CD4-positive, alpha-beta T cell treated with Interleukin-4 for 4 hours (primary cell): Measurements from ENCODE around the gene MAPK4.

Experiments
- DNase-seq: peaks from one replicate; pipeline ENCODE4 v3.0.0-alpha.2; 2020

The MAPK4 gene

DNA sequence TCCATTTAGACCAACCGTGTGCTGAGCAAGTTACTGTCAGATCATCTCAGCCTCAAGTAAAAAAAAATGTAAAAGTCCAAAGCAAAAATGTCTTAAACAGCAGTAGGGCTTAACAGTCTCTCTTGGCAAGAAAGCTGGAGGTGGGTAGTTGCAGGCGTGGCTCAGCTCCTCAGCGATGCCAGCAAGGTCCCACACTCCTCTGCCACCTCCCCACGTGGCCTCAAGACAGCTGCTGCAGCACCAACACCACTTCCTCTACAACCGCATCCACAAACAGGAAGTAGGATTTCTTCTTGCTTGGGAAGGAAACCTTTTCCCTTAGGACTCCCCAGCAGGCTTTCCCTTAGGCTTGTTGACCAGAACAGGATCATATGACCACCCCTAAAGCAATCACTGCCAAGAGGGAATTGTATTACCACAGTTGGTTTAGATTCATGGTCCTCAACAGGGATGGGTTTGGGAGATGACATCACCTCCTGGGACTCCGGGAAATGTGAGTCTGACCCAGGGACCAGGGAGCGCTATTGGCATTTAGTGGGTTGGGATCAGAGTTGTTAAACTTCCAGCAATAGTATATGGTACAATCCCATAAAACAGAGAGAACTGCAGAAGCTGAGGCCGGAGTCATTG is 97.1 kb downstream of the MAPK4 start:
- DNase-seq = no peak

DNA sequence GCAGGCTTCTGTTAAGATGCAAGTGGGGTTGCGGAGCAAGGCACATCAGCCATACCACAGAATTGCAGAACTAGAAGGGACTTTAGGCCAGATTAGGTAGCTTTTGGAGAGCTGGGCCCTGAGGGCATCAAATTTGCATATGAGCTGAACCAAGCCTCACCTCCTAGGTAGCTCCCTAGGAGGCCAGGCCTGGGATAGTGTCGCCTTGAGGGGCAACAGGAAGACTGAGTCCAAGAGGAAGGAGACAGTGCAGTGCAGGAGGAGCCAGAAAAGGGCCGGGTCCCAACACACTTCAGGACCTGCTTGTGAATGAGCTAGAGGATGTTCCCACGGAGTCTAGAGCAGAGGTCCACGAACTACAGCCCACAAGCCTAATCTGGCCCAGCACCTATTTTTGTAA is 98.7 kb downstream of the MAPK4 start:
- DNase-seq = no peak

GRCh38 chr18:50659091-50660003 is 99.5 kb downstream of the MAPK4 start:
- no peak for DNase-seq

GRCh38 chr18:50661013-50661412 is 101.1 kb downstream of the MAPK4 start:
- DNase-seq = no peak

- no peak for DNase-seq
Observed at GRCh38 chr18:50662177-50662576, 102.3 kb downstream of the MAPK4 start.

- no peak for DNase-seq
Observed at GRCh38 chr18:50662775-50663383, 103.0 kb downstream of the MAPK4 start.

- DNase-seq = no peak
Observed at GRCh38 chr18:50663626-50664441, 103.9 kb downstream of the MAPK4 start.

DNA sequence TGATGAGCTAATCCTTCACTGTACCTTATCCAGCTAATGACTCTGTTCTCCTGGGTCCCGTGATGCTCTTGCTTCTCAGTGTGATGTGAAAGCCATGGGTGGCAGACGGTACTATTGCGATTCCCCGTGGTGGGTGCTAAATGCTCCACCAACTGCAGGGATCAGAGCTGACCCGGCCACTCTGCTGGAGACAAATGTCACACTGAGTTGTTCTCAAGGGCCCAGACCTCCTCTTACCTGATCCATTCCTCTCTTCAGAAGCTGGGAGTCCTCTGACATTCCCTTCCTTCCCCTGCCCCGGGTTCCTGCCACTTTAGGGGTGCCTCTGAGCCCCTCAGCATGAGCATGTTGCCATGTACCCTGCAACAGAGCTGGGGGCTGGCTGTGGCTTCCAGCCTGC is 105.1 kb downstream of the MAPK4 start:
- DNase-seq = no peak

- DNase-seq = no peak
Observed at GRCh38 chr18:50665519-50665918, 105.6 kb downstream of the MAPK4 start.

DNA sequence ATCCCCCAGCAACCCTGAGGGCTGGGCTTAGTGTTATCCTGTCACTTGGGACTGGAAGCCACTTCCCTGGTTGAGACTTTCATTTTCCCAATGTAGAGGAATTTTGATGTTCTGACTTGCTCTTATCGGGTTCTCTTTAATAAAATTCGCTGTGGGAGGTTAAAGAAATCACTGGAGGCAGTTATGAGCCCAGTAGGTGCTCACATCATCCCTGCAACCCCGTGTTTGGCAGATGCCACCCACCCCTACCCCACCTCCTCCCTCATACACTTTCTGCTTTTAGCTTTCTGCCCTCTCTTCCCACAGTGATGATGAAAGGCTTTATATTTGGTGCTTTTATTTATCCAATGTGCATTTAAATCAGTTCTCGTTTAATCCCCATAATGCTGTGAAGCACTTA is 106.6 kb downstream of the MAPK4 start:
- no peak for DNase-seq

- DNase-seq = no peak
Observed at GRCh38 chr18:50671376-50671775, 111.5 kb downstream of the MAPK4 start.

- DNase-seq = no peak
Observed at GRCh38 chr18:50674307-50674980, 114.6 kb downstream of the MAPK4 start.

GRCh38 chr18:50675043-50675442 is 115.2 kb downstream of the MAPK4 start:
- DNase-seq = no peak

GRCh38 chr18:50678651-50679050 is 118.8 kb downstream of the MAPK4 start:
- DNase-seq = no peak

DNA sequence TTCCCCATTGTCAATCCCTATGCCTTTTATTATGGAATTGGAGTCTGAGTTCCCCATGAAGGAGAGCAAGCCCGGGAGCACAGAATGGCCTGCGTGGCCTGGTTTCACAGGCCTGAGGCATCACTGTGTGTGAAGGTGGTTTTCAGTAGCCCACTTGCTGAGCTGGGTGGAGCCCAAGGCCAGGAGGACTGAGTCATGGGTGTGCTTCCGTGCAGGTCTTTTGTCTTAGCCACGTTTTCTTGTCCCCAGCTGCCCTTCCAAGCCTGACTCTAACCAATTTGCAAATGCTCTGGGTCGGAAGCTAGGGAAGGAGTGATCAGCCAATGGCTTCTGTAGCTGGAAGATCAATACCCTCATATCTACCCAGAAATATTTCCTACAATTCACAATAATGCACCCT is 119.2 kb downstream of the MAPK4 start:
- DNase-seq = no peak

- DNase-seq = no peak
Observed at GRCh38 chr18:50679656-50680055, 119.8 kb downstream of the MAPK4 start.

DNA sequence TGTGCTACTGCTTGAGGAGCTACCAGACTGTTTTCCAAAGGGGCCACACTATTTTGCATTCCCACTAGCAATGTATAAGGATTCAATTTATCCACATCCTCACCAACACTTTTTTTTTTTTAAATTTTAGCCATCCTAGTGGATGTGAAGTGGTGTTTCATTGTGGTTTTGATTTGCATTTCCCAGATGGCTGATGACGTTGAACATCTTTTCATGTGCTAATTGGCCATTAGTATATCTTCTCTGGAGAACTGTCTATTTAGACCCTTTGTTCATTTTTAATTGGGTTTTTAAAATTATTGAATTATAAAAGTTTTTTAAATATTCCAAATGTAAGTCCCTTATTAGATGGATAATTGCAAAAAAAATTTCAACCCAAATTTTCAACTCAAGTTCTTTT is 121.1 kb downstream of the MAPK4 start:
- DNase-seq = no peak

GRCh38 chr18:50682852-50683251 is 123.0 kb downstream of the MAPK4 start:
- DNase-seq = no peak

DNA sequence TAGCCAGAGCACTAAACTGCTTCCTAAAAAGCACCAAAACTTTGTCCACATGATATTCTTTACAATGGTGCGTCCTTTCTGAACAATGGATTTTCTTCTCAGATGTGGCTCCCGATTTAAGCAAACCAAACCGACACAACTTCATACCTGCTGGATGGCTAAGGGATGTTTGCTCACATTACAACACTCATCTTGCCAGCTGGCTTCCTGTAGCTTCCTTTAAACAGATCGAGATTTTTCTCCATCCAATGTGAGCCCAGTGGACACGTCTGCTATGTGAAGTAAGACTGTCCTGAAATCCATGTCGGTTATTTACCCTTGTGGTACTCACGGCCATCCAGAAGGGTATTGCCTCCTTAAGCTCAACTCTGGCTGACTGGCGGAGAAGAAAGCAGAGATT is 126.5 kb downstream of the MAPK4 start:
- DNase-seq = no peak

GRCh38 chr18:50687491-50687890 is 127.6 kb downstream of the MAPK4 start:
- no peak for DNase-seq

GRCh38 chr18:50689578-50689977 is 129.7 kb downstream of the MAPK4 start:
- DNase-seq = no peak

DNA sequence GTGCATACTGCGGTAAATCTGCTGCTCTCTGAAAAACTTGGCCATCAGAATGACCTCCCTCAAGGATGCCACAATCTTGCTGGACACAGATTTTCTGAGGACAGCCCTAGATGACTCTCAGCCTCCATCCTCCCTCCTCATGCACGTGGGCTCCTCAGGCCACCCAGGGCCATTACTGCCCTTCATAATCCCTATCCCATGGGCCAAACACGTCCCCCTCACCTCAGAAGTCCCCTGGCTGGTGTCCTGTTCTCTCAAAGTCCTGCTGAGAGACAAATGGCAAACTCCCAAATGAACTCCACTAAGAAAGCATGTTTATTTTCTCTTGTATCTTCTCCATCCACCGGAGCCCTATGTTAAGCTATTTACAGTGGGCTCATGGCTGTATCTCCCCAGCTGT is 134.3 kb downstream of the MAPK4 start:
- no peak for DNase-seq
